Prostate gland (tissue), 2 donors: Measurements from ENCODE around the gene MPIG6B. TPM values are rescaled to one million over a fixed set of nuclear protein-coding genes. Genes with fewer than 3 reads are reported as not detected.
A peak's percentile ranks its signal among the peaks of the same experiment; 100 is the strongest.

ENCODE experiments used
- DNase-seq: peaks from one replicate; pipeline ENCODE4 v3.0.0-alpha.2; 2019; ENCODE audit warnings: low spot score
- H3K27ac ChIP-seq, 2 donors: fragments of 200-600 bp; sonication (generic); 2 replicates each; pipeline ENCODE4 v1.5.1; 2017 to 2019
- H3K27me3 ChIP-seq: fragments of 200-600 bp; sonication (generic); replicated peaks from 2 replicates; pipeline ENCODE4 v1.5.1; 2019; ENCODE audit not compliant: insufficient read depth
- H3K36me3 ChIP-seq, 2 donors: fragments of 200-600 bp; sonication (generic); 1 replicate in 1 of 2; 2 replicates in 1 of 2; pipeline versions ENCODE4 v1.5.1 to v1.8.1; 2017 to 2019
- H3K4me1 ChIP-seq: fragments of 200-600 bp; sonication (generic); replicated peaks from 2 replicates; pipeline ENCODE4 v1.5.1; 2019
- H3K4me3 ChIP-seq, 2 donors: fragments of 200-600 bp; sonication (generic); 2 replicates each; pipeline ENCODE4 v1.5.1; 2017 to 2019
- H3K9me3 ChIP-seq: fragments of 200-600 bp; sonication (generic); 2 replicates; pipeline ENCODE4 v1.5.1; 2017
- CTCF ChIP-seq, 4 experiments: fragments of 200-600 bp in 2 of 4; fragments of 450-650 bp in 2 of 4; sonication (generic) in 2 of 4; IDR thresholded peaks; 1 replicate in 3 of 4; 2 replicates in 1 of 4; pipeline ENCODE4 v1.5.1; 2016 to 2019; ENCODE audit warnings: antibody characterized with exemption in 4 of 4, mild to moderate bottlenecking in 2 of 4, moderate library complexity in 2 of 4
- POLR2A ChIP-seq: fragments of 450-650 bp; IDR thresholded peaks from one replicate; pipeline ENCODE4 v1.6.1; 2016; ENCODE audit warnings: antibody characterized with exemption, mild to moderate bottlenecking
- POLR2AphosphoS5 ChIP-seq: sonication (generic); formaldehyde crosslinking; IDR thresholded peaks from one replicate; pipeline ENCODE4 v1.6.1; 2017; ENCODE audit warnings: antibody characterized with exemption
- WGBS: methylation state at CpG from one replicate; pipeline ENCODE4 v1.1.5; 2018; 5-methylcytosine and 5-hydroxymethylcytosine counted together
- intact Hi-C: fragments of 100-400 bp; cut with DNase I; formaldehyde crosslinking; loops from one replicate; pipeline ENCODE4 v1.14.2; 2022
- total RNA-seq, 2 donors: library from RNA; depleted of rRNA; stranded (reverse); fragments of >200 nt; gene quantifications; one replicate each; pipeline ENCODE4 v1.1.0, GENCODE V29; 2016

The MPIG6B gene
- total RNA-seq, 2 donors from 2014 or later, result 0.74 TPM; not detected in 1

DNA sequence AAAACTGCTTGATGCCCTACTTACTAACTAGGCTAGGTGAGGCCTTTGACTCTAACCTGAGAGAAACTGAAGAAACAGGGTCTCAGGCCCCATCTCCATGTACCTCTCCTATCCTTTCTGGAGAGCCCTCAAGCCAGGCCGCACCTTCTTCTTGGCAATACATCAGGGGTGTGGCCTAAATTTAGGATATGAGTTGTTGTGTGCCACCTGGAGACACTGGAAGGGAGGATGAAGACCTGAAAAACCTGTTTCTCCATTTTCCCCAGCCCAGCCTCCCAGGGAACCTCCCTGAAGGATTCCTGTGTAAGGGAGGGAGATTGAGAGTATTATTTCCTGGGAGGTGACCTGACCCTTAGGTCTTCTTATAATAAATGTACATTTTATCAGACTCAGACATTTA lies 4.9 kb upstream of the MPIG6B start:
- peak overlapping the region; percentile 64 to 65 for H3K27ac ChIP-seq
- H3K9me3 ChIP-seq, result no peaks in the 10 kb centered on the region
- no peaks in the 10 kb centered on the region for H3K27me3 ChIP-seq
- peaks cover 19% of the 10 kb centered on the region for H3K4me1 ChIP-seq
- DNase-seq, result peak; percentile 88
- intact Hi-C loops, result no loop called here
- H3K4me3 ChIP-seq, result no peak overlapping the region
- WGBS, result 47% methylated on average over 1 of the region's 1 CpG
- no peaks in the 10 kb centered on the region for H3K36me3 ChIP-seq
- TF ChIP-seq POLR2A, result no peak
- TF ChIP-seq CTCF (IDR thresholded peaks at IDR 0.05), result no peak
- TF ChIP-seq POLR2AphosphoS5, result peak; percentile 94

GRCh38 chr6:31719001-31719400 lies 4.2 kb upstream of the MPIG6B start:
- no peaks in the 10 kb centered on the region for H3K27me3 ChIP-seq
- no peak for DNase-seq
- 81% methylated on average over 6 of the region's 6 CpGs for WGBS
- no peak for TF ChIP-seq CTCF (IDR thresholded peaks at IDR 0.05)
- no peak for TF ChIP-seq POLR2AphosphoS5
- no peak for TF ChIP-seq POLR2A
- H3K4me3 ChIP-seq, result no peak overlapping the region
- no peaks in the 10 kb centered on the region for H3K9me3 ChIP-seq
- H3K4me1 ChIP-seq, result peaks cover 15% of the 10 kb centered on the region
- intact Hi-C loops, result no loop called here
- no peaks in the 10 kb centered on the region for H3K36me3 ChIP-seq
- H3K27ac ChIP-seq, result peak overlapping the region; percentile 64 to 65

DNA sequence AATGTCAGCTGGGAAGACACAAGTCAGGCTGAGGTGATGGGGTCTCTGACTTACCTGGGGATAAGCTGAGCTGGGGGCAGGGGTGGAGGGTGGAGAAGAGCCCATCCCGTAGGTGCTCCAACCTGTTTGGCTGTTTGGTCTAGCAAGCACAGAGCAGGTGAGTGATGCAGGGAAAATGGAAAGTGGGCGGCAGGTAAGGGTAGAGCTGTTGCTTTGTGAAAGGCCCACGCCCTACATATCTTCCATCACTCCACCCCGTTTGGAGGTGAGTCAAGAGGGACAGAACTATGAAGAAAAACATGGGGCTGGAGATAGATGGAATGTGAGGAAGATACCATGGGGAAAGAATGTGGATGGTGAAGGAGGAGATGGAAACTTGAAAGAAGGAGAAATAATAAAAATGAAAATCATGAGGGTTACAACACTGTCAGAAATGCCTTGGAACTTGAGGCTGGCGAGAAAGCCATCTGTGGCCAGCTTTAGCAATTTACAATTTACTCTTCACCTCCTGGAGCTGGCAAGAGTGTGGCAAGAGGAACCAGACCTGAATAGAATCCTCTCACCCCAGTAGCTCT lies 2.9 kb upstream of the MPIG6B start:
- H3K9me3 ChIP-seq, result no peaks in the 10 kb centered on the region
- H3K4me3 ChIP-seq, result no peak overlapping the region
- H3K27me3 ChIP-seq, result no peaks in the 10 kb centered on the region
- DNase-seq, result no peak
- TF ChIP-seq POLR2A (no peak), POLR2AphosphoS5 (no peak), CTCF (IDR thresholded peaks at IDR 0.05) (no peak)
- no peak overlapping the region for H3K27ac ChIP-seq
- no peaks in the 10 kb centered on the region for H3K36me3 ChIP-seq
- intact Hi-C loops, result no loop called here
- 65% methylated on average over 5 of the region's 5 CpGs for WGBS
- peaks cover 11% of the 10 kb centered on the region for H3K4me1 ChIP-seq

- Histone ChIP-seq H3K27me3 (no peaks in the 10 kb centered on the region), H3K4me3 (no peak within 1 kb of the TSS), H3K36me3 (no peaks in the 10 kb centered on the region), H3K9me3 (no peaks in the 10 kb centered on the region), H3K27ac (no peak within 1 kb of the TSS), H3K4me1 (peaks cover 7% of the 10 kb centered on the region)
- no peak for DNase-seq
- WGBS, result 93% methylated on average over 4 of the region's 4 CpGs
- intact Hi-C loops, result no loop called here
- TF ChIP-seq CTCF (IDR thresholded peaks at IDR 0.05) (no peak), POLR2A (no peak), POLR2AphosphoS5 (no peak)
Measured at GRCh38 chr6:31721351-31722020, 1.7 kb upstream of the MPIG6B start, which contains the start of gene LY6G6C. Gene LY6G6C, minus strand, starts transcription at chr6:31721746. Its CDS starts 67 bp downstream, at chr6:31721679.

GRCh38 chr6:31722173-31722572 lies 1.0 kb upstream of the MPIG6B start:
- no peak for TF ChIP-seq CTCF (IDR thresholded peaks at IDR 0.05)
- TF ChIP-seq POLR2A, result no peak
- no peak for TF ChIP-seq POLR2AphosphoS5
- no peak for DNase-seq
- Histone ChIP-seq H3K27ac (no peak overlapping the region), H3K9me3 (no peaks in the 10 kb centered on the region), H3K36me3 (no peaks in the 10 kb centered on the region), H3K4me3 (no peak overlapping the region), H3K27me3 (no peaks in the 10 kb centered on the region), H3K4me1 (peaks cover 7% of the 10 kb centered on the region)
- intact Hi-C loops, result no loop called here
- WGBS, result 93% methylated on average over 3 of the region's 3 CpGs
